Left lung (tissue), 10 donors: ENCODE data around the gene SORL1. TPM values are rescaled to one million over a fixed set of nuclear protein-coding genes. Genes with fewer than 3 reads are reported as not detected.

Source experiments
- ATAC-seq: fragments of 200-7000 bp; cut with Tn5 transposase; one replicate; pipeline ENCODE4 v1.9.1; 2020; ENCODE audit warnings: moderate library complexity
- DNase-seq, 4 donors: peaks; one replicate each; pipeline ENCODE4 v3.0.0-alpha.2; 2013 to 2020
- H3K27ac ChIP-seq, 2 donors: fragments of 200-600 bp; sonication (generic) in 1 of 2; one replicate each; pipeline versions ENCODE4 v1.5.0 to v1.8.0; 2020 to 2021
- H3K27me3 ChIP-seq, 2 donors: fragments of 200-600 bp; sonication (generic) in 1 of 2; one replicate each; pipeline versions ENCODE4 v1.5.0 to v1.8.0; 2020 to 2021
- H3K36me3 ChIP-seq, 2 donors: fragments of 200-600 bp; sonication (generic) in 1 of 2; one replicate each; pipeline versions ENCODE4 v1.5.0 to v1.8.0; 2020 to 2021
- H3K4me1 ChIP-seq, 2 donors: fragments of 200-600 bp; one replicate each; pipeline ENCODE4 v1.8.0; 2021
- H3K4me3 ChIP-seq, 2 donors: fragments of 200-600 bp; sonication (generic) in 1 of 2; one replicate each; pipeline versions ENCODE4 v1.5.0 to v1.8.0; 2020 to 2021; ENCODE audit warnings: mild to moderate bottlenecking in 1 of 2
- H3K9me3 ChIP-seq, 2 donors: fragments of 200-600 bp; sonication (generic) in 1 of 2; one replicate each; pipeline versions ENCODE4 v1.5.0 to v1.8.0; 2020 to 2021
- intact Hi-C, 2 donors: fragments of 100-400 bp; cut with DNase I; formaldehyde crosslinking; loops; one replicate each; pipeline versions ENCODE4 v1.11.2 to v1.14.2; 2022
- polyA plus RNA-seq, 6 donors: library from polyadenylated mRNA; unstranded; fragments of 120-200 nt; gene quantifications; one replicate each; pipeline ENCODE4 v1.2.1, GENCODE V29; 2013; ENCODE audit not compliant: insufficient read length in 6 of 6
- total RNA-seq, 2 donors: library from RNA; stranded (reverse); fragmentation: NEBNext Ultra II Directional; extraction: Animal tissue kit (Norgen Biotek cat#: 25700); gene quantifications; one replicate each; pipeline ENCODE4 v1.2.1, GENCODE V29; 2021
- TF ChIP-seq, protein P1 (sequence below), 2 donors: fragments of 200-600 bp; sonication (generic) in 1 of 2; IDR thresholded peaks; one replicate each; pipeline versions ENCODE4 v1.5.0 to v1.8.0; 2021; ENCODE audit warnings: antibody characterized with exemption in 2 of 2
- donor health status: DM: no; HTN: yes; CAD: no.
- donor health status: DM: no; HTN: no; CAD: no.

Gene SORL1
- total and polyA plus RNA-seq, 8 donors = 29.8 to 114 (median 33.4) TPM

DNA sequence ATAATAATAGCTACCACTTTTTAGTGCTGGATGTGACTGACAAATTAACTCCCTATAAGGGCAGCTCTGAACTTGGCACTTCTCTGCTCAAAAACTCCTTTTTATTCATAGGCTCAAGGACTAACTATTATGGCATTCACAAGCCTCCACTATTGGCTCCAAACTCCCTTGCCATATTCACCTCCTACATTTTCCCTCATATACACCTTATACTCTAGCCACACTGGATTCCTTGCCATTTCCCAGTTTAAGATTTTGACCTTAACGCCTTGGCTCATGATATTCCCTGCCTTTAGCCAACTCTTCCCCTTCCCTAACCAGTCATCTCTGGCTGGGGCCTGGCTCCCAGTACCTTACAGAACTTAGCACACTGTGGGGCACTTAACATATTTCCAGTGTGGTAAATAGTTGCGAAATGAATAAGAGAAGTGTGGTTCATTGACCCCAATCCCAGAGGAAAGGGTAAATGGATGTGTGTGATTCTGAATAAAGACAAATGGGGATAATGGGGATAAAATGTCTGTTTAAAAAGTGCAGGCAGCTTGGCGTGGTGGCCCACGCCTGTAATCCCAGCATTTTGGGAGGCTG lies 40.0 kb upstream of the SORL1 start:
- no peak overlapping the region for H3K27ac ChIP-seq
- H3K36me3 ChIP-seq = no peaks in the 10 kb centered on the region
- TF ChIP-seq, protein P1, sequence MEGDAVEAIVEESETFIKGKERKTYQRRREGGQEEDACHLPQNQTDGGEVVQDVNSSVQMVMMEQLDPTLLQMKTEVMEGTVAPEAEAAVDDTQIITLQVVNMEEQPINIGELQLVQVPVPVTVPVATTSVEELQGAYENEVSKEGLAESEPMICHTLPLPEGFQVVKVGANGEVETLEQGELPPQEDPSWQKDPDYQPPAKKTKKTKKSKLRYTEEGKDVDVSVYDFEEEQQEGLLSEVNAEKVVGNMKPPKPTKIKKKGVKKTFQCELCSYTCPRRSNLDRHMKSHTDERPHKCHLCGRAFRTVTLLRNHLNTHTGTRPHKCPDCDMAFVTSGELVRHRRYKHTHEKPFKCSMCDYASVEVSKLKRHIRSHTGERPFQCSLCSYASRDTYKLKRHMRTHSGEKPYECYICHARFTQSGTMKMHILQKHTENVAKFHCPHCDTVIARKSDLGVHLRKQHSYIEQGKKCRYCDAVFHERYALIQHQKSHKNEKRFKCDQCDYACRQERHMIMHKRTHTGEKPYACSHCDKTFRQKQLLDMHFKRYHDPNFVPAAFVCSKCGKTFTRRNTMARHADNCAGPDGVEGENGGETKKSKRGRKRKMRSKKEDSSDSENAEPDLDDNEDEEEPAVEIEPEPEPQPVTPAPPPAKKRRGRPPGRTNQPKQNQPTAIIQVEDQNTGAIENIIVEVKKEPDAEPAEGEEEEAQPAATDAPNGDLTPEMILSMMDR (IDR thresholded peaks at IDR 0.05) = no peak
- DNase-seq (no peak), ATAC-seq (peak; percentile 46)
- H3K9me3 ChIP-seq = no peaks in the 10 kb centered on the region
- H3K27me3 ChIP-seq = no peaks in the 10 kb centered on the region
- peaks cover 9 to 31% of the 10 kb centered on the region in 2 donors for H3K4me1 ChIP-seq
- intact Hi-C loops = no loop called here
- H3K4me3 ChIP-seq = no peak overlapping the region

DNA sequence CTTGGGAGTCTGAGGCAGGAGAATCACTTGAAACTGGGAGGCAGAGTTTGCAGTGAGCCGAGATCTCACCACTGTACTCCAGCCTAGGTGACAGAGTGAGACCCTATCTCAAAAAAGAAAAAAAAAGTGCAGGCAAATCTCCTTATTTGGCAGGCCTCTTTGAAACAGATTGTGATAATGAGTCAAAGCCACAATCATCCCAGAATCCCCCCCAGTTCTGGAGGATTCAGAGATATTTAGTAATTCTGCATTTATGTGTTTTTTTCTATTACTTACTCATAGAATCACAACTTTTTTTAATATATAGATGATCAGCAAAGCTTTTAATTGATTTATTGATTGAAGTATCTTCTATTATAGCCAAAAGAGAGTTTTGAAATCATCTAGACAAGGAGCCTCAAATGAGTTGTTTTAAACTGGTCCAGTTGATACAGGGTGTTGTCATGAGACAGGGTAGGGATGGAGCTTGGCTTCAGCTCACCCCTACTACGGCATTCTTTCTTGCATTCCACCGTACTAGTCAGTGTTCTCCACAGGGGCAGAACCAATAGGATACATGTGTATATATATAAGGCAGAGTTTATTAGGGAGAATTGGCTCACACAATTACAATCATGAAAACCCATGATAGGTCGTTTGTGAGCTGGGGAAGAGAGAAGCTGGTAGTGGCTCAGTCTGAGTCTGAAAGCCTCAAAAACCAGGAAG lies 39.3 kb upstream of the SORL1 start:
- Histone ChIP-seq H3K36me3 (no peaks in the 10 kb centered on the region), H3K4me3 (no peak overlapping the region), H3K4me1 (peaks cover 15 to 39% of the 10 kb centered on the region in 2 donors), H3K27ac (no peak overlapping the region), H3K27me3 (no peaks in the 10 kb centered on the region), H3K9me3 (no peaks in the 10 kb centered on the region)
- TF ChIP-seq, protein P1 (IDR thresholded peaks at IDR 0.05) = no peak
- ATAC-seq (no peak), DNase-seq (no peak)
- intact Hi-C loops = no loop called here

DNA sequence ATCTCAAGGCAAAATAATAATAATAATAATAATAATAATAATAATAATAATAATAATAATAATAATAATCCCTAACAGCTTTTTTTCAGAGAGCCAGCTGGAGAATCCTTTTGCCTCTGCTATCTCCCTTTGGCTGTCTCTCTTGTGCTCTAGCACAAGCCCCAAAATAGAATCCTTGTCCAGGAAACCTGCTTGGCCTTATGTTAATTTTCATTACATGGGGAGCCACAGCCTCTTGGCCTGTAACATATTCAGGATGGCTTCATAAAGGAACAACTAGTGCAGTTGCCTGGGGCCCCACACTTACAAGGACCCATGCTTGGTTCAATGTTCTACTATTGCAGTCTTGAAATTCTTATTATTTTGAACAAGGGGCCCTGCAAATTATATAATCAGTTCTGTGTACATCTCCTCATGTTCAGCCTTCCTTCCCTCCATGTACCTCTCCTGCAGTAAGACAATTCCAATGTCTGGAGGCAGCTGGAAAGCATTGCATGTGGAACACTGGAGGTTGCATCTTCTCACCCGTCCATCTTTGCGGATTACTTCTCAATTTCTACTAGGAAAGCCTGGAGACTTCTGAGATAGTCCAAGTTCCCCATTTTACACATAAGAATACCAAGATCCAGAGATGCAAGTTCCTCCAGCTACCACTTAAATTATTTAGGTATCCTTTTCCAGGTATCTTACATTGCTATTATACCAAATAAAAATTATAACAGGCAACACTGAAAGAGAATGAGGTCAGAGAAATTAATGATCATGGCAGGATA lies 37.8 kb upstream of the SORL1 start:
- intact Hi-C loops = no loop called here
- no peaks in the 10 kb centered on the region for H3K36me3 ChIP-seq
- DNase-seq (no peak), ATAC-seq (no peak)
- no peaks in the 10 kb centered on the region for H3K27me3 ChIP-seq
- H3K4me3 ChIP-seq = no peak overlapping the region
- no peaks in the 10 kb centered on the region for H3K9me3 ChIP-seq
- TF ChIP-seq, protein P1 (IDR thresholded peaks at IDR 0.05) = no peak
- H3K27ac ChIP-seq = no peak overlapping the region
- peaks cover 15 to 53% of the 10 kb centered on the region in 2 donors for H3K4me1 ChIP-seq

DNA sequence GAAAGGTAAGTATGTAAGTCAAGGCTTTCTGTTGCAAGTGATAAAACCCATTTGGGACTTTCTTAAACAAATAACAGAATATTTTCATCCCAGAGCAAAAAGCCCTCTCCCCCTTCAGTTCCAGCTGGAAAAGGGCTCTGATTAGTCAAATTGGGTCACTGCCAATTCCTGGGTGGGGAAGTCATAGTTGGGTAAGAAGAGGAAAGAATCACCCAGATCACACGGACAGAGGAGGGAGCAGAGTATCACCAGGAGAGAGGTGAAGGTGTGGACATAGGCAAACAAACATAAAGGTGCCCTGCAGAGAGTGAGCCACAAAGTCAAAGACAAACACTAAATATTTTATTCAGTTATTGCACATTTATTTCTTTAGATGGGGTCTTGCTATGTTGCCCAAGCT lies 36.3 kb upstream of the SORL1 start:
- TF ChIP-seq, protein P1 (IDR thresholded peaks at IDR 0.05) = no peak
- Histone ChIP-seq H3K9me3 (no peaks in the 10 kb centered on the region), H3K36me3 (no peaks in the 10 kb centered on the region), H3K4me3 (no peak overlapping the region), H3K27ac (peak overlapping the region in 1 of 2 donors; percentile 2), H3K27me3 (no peaks in the 10 kb centered on the region), H3K4me1 (peaks cover 18 to 68% of the 10 kb centered on the region in 2 donors)
- intact Hi-C loops = no loop called here
- ATAC-seq (peak; percentile 16), DNase-seq (peak in 1 of 4 donors; percentile 29)

DNA sequence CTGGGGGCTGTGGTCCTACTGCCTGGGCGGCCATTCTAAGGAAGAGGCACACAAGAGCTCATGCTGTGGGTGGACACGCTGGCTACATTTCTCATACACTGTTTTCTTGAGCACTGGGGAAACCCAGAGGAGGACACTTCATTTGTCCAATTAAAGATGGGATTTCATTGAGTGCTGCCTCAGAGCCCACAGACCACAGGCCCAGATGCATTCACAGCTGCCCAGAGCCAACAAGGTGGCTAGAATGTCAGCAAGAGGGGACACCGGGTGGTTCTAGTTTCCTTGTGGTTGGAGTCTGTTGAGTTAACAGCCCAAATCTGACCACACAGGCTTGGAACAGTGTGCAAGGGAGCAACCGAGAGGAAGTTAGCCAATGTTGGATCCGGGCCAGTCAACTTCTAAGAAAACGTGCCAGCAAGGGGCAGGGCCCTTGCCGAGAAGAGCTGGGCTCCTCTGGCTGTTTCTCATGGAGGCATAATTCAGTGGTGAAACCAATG lies 35.0 kb upstream of the SORL1 start:
- no peaks in the 10 kb centered on the region for H3K36me3 ChIP-seq

More for the DNA sequence above, 35.0 kb upstream of the SORL1 start:
- H3K9me3 ChIP-seq = no peaks in the 10 kb centered on the region
- H3K27ac ChIP-seq = peak overlapping the region; percentile 84 to 94
- ATAC-seq (peak; percentile 84), DNase-seq (peak; percentile 73 to 91 (median 87))
- no peak overlapping the region for H3K4me3 ChIP-seq
- intact Hi-C loops = no loop called here
- peaks cover 18 to 77% of the 10 kb centered on the region in 2 donors for H3K4me1 ChIP-seq
- no peaks in the 10 kb centered on the region for H3K27me3 ChIP-seq
- TF ChIP-seq, protein P1 (IDR thresholded peaks at IDR 0.05) = no peak
